IMR-90 (cell line): ENCODE data around the gene AZIN2. TPM values are rescaled to one million over a fixed set of nuclear protein-coding genes. Genes with fewer than 3 reads are reported as not detected.

Experiments used
- ATAC-seq: fragments of 200-7000 bp; cut with Tn5 transposase; 2 replicates; pipeline ENCODE4 v1.9.1; 2020; ENCODE audit warnings: low read depth, mild to moderate bottlenecking, moderate library complexity
- BruUV-seq: library from RNA; stranded (reverse); fragments of 400-500 nt; replicated peaks from 2 replicates; lab custom pipeline; 2021; lab: Mats Ljungman, UMichigan
- CTCF ChIA-PET: fragments of 300-600 bp; formaldehyde crosslinking; extraction: SDS; loops from one replicate; lab custom pipeline; 2021; ENCODE audit warnings: antibody characterized with exemption; lab: Yijun Ruan, JAX
- POLR2A ChIA-PET: fragments of 300-600 bp; sonication (Branson Sonifier 250); formaldehyde crosslinking; loops from one replicate; lab custom pipeline; 2022; ENCODE audit warnings: antibody characterized with exemption; ENCODE audit not compliant: unreplicated experiment; lab: Charles Lee
- DNase-seq: peaks from one replicate; pipeline ENCODE4 v3.0.0; 2013
- H2AFZ ChIP-seq: replicated peaks from 2 replicates; pipeline ENCODE3; 2013; ENCODE audit warnings: low read length, mild to moderate bottlenecking; ENCODE audit not compliant: poor library complexity
- H2AK5ac ChIP-seq: 2 replicates; pipeline ENCODE4 v1.6.1; 2013; ENCODE audit warnings: low read depth, low read length, inconsistent platforms
- H2AK9ac ChIP-seq: replicated peaks from 2 replicates; pipeline ENCODE3; 2013; ENCODE audit warnings: mild to moderate bottlenecking, low read depth, low read length, moderate library complexity; ENCODE audit not compliant: poor library complexity
- H2BK120ac ChIP-seq: 2 replicates; pipeline ENCODE4 v1.6.1; 2013; ENCODE audit warnings: low read depth, low read length, inconsistent platforms
- H2BK15ac ChIP-seq: 3 replicates; pipeline ENCODE4 v1.6.1; 2013; ENCODE audit warnings: low read depth, low read length, inconsistent platforms
- H2BK20ac ChIP-seq: 2 replicates; pipeline ENCODE4 v1.6.1; 2013; ENCODE audit warnings: low read depth, mild to moderate bottlenecking, inconsistent platforms, low read length, moderate library complexity
- H2BK5ac ChIP-seq: 2 replicates; pipeline ENCODE4 v1.6.1; 2013; ENCODE audit warnings: mild to moderate bottlenecking, low read depth, low read length, inconsistent platforms; ENCODE audit not compliant: poor library complexity, severe bottlenecking
- H3K14ac ChIP-seq: replicated peaks from 2 replicates; pipeline ENCODE4 v1.6.1; 2013; ENCODE audit warnings: low read depth, low read length, inconsistent platforms
- H3K18ac ChIP-seq: 2 replicates; pipeline ENCODE4 v1.6.1; 2013; ENCODE audit warnings: low read depth, low read length, control low read depth
- H3K23ac ChIP-seq: 2 replicates; pipeline ENCODE4 v1.6.1; 2013; ENCODE audit warnings: low read depth, low read length, inconsistent platforms
- H3K27ac ChIP-seq: 2 replicates; pipeline ENCODE4 v1.5.1; 2013; ENCODE audit warnings: mild to moderate bottlenecking, control low read depth, low read length; ENCODE audit not compliant: insufficient read depth
- H3K27me3 ChIP-seq: 2 replicates; pipeline ENCODE4 v1.6.1; 2013; ENCODE audit warnings: low read length; ENCODE audit not compliant: control insufficient read depth, insufficient read depth
- H3K36me3 ChIP-seq: 2 replicates; pipeline ENCODE4 v1.6.1; 2013; ENCODE audit warnings: low read length, mixed read lengths; ENCODE audit not compliant: control insufficient read depth, insufficient read depth
- H3K4ac ChIP-seq: 2 replicates; pipeline ENCODE4 v1.6.1; 2013; ENCODE audit warnings: low read depth, low read length, inconsistent platforms
- H3K4me1 ChIP-seq: 2 replicates; pipeline ENCODE4 v1.6.1; 2013; ENCODE audit warnings: low read length, mixed read lengths; ENCODE audit not compliant: control insufficient read depth, insufficient read depth
- H3K4me2 ChIP-seq: 2 replicates; pipeline ENCODE4 v1.6.1; 2013; ENCODE audit warnings: low read depth, mild to moderate bottlenecking, control low read depth, low read length, moderate library complexity
- H3K4me3 ChIP-seq: 2 replicates; pipeline ENCODE4 v1.5.1; 2013; ENCODE audit warnings: low read depth, mild to moderate bottlenecking, control low read depth, low read length, moderate library complexity; ENCODE audit not compliant: insufficient read depth
- H3K56ac ChIP-seq: 2 replicates; pipeline ENCODE4 v1.6.1; 2013; ENCODE audit warnings: low read length, inconsistent platforms; ENCODE audit not compliant: insufficient read depth; ENCODE audit errors: extremely low read depth
- H3K79me1 ChIP-seq, 2 experiments: 2 replicates each; pipeline ENCODE4 v1.6.1; 2013; ENCODE audit warnings: low read length in 2 of 2, inconsistent platforms in 1 of 2, low read depth in 1 of 2
- H3K9ac ChIP-seq: 2 replicates; pipeline ENCODE4 v1.6.1; 2013; ENCODE audit warnings: low read depth, low read length, control low read depth
- H3K9me1 ChIP-seq: 2 replicates; pipeline ENCODE4 v1.6.1; 2013; ENCODE audit warnings: low read length, inconsistent platforms; ENCODE audit not compliant: insufficient read depth
- H3K9me3 ChIP-seq: 2 replicates; pipeline ENCODE4 v1.6.1; 2013; ENCODE audit warnings: low read length; ENCODE audit not compliant: control insufficient read depth, insufficient read depth
- H4K20me1 ChIP-seq: 2 replicates; pipeline ENCODE4 v1.6.1; 2013; ENCODE audit warnings: low read length, inconsistent platforms; ENCODE audit not compliant: insufficient read depth
- H4K5ac ChIP-seq: 2 replicates; pipeline ENCODE4 v1.6.1; 2013; ENCODE audit warnings: mild to moderate bottlenecking, low read depth, low read length, control low read depth
- H4K8ac ChIP-seq, 2 experiments: 2 replicates each; pipeline ENCODE4 v1.6.1; 2013; ENCODE audit warnings: low read depth in 2 of 2, low read length in 2 of 2, control low read depth in 1 of 2, inconsistent platforms in 1 of 2
- H4K91ac ChIP-seq: 2 replicates; pipeline ENCODE4 v1.6.1; 2013; ENCODE audit warnings: low read depth, low read length, inconsistent platforms; ENCODE audit not compliant: insufficient read depth
- BHLHE40 ChIP-seq: fragments of 150-350 bp; IDR thresholded peaks from 2 replicates; pipeline ENCODE4 v1.6.1; 2016; ENCODE audit warnings: mild to moderate bottlenecking, low read depth, low read length
- CEBPB ChIP-seq: IDR thresholded peaks from 2 replicates; pipeline ENCODE4 v1.6.1; 2012; ENCODE audit warnings: low read depth, low read length, improper control_type of control experiment
- FOS ChIP-seq: fragments of 150-350 bp; IDR thresholded peaks from 2 replicates; pipeline ENCODE4 v1.6.1; 2016; ENCODE audit warnings: low read depth, low read length
- RAD21 ChIP-seq: IDR thresholded peaks from 2 replicates; pipeline ENCODE4 v1.6.1; 2012; ENCODE audit warnings: low read length, improper control_type of control experiment
- RCOR1 ChIP-seq: IDR thresholded peaks from 2 replicates; pipeline ENCODE4 v1.6.1; 2012; ENCODE audit warnings: mild to moderate bottlenecking, low read length, improper control_type of control experiment; ENCODE audit not compliant: insufficient replicate concordance
- SMC3 ChIP-seq: fragments of 150-350 bp; IDR thresholded peaks from 2 replicates; pipeline ENCODE4 v1.6.1; 2016; ENCODE audit warnings: low read depth, mild to moderate bottlenecking, antibody characterized with exemption, low read length, moderate library complexity
- WGBS, 2 experiments: methylation state at CpG; one replicate each; pipeline versions ENCODE4 v1.1.5 to v1.1.7; 2013; ENCODE audit warnings: missing lambda C conversion rate in 2 of 2; ENCODE audit not compliant: insufficient read length in 1 of 2; ENCODE audit errors: extremely low coverage in 2 of 2; 5-methylcytosine and 5-hydroxymethylcytosine counted together
- dilution Hi-C: fragments of 300-500 bp; cut with HindIII; formaldehyde crosslinking; loops from one replicate; pipeline ENCODE4 v1.14.3; 2018; ENCODE audit warnings: low sequenced_read_pairs; ENCODE audit not compliant: unreplicated experiment
- in situ Hi-C: fragments of 300-500 bp; cut with MboI; formaldehyde crosslinking; loops from 3 replicates; pipeline ENCODE4 v1.14.3; 2019; ENCODE audit warnings: low sequenced_read_pairs, inconsistent platforms, mixed read lengths
- intact Hi-C: fragments of 100-400 bp; cut with micrococcal nuclease; formaldehyde crosslinking; loops from 2 replicates; pipeline ENCODE4 v1.10.0; 2022
- polyA plus RNA-seq, 3 experiments: library from polyadenylated mRNA; depleted of rRNA; stranded (reverse); fragments of >200 nt; gene quantifications; 2 replicates each; pipeline ENCODE4 v1.2.3, GENCODE V29; 2012; ENCODE audit warnings: low replicate concordance in 1 of 3
- total RNA-seq: library from RNA; depleted of rRNA; stranded (reverse); fragments of >200 nt; gene quantifications from 2 replicates; pipeline ENCODE4 v1.2.3, GENCODE V29; 2012
- TF ChIP-seq, protein P1 (sequence below): conservative IDR thresholded peaks from 2 replicates; pipeline ENCODE4 v1.5.1; 2012; ENCODE audit warnings: mild to moderate bottlenecking, low read depth, low read length, improper control_type of control experiment
- TF ChIP-seq, protein P2 (sequence below): fragments of 150-350 bp; IDR thresholded peaks from 2 replicates; pipeline ENCODE4 v1.6.1; 2017; ENCODE audit warnings: mild to moderate bottlenecking, antibody characterized with exemption, low read length, low read depth

Gene AZIN2
- total and polyA plus RNA-seq, 2 of the 4 experiments (the other 2 are of a cell fraction), result 4.7 to 8.9 TPM

DNA sequence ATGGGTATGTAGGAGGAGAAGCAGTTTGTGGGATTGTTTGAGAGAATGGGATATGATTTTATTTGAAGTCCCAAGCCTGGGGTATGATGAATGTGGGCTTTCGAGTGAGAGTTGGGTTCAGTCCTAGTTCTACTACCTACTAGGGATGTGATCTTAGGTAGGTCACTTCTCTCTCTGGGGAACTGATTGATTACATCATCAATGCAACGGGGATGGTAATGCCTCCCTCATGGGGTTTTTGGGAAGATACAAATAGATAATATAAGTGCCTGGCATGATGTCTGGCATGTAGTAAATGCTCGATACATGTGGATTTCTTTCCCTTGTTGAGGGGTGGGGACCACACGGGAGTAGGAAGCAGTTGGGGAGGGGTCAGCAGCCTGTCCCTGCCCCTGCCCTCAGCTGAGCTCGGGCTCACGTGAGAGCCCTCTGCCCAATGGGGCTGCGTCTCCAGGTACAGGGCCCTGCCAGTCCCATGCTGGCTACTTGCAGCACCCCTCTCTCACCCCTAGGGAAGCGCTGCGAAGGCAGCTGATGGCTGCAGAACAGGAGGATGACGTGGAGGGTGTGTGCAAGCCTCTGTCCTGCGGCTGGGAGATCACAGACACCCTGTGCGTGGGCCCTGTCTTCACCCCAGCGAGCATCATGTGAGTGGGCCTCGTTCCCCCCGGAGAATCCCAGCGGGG, 38.7 kb downstream of the AZIN2 start:
- Histone ChIP-seq H3K9me3 (no peaks in the 10 kb centered on the region), H2AFZ (peak overlapping the region; percentile 29), H2BK20ac (no peak overlapping the region), H4K5ac (no peak overlapping the region), H2AK9ac (peak overlapping the region; percentile 8), H3K36me3 (no peaks in the 10 kb centered on the region), H3K9me1 (no peaks in the 10 kb centered on the region; the same call in 1 of the 2 replicates), H3K56ac (no peak overlapping the region), H4K20me1 (no peaks in the 10 kb centered on the region), H3K27ac (no peak overlapping the region), H2BK5ac (no peak overlapping the region), H3K4me3 (no peak overlapping the region), H3K4me2 (no peak overlapping the region), H3K18ac (no peak overlapping the region), H3K4me1 (peaks cover 3% of the 10 kb centered on the region; the same call in 1 of the 2 replicates), H3K27me3 (no peaks in the 10 kb centered on the region), H3K9ac (no peak overlapping the region), H2BK120ac (no peak overlapping the region), H4K91ac (no peak overlapping the region), H3K14ac (no peak overlapping the region), H3K23ac (no peak overlapping the region), H3K4ac (no peak overlapping the region), H2BK15ac (no peak overlapping the region), H3K79me1 (no peaks in the 10 kb centered on the region), H2AK5ac (peak overlapping the region; percentile 24; the same call in 1 of the 2 replicates), H4K8ac (no peak overlapping the region)
- DNase-seq (peak; percentile 46), ATAC-seq (peak; percentile 50; the same call in 1 of the 2 replicates)
- ChIA-PET POLR2A (no interaction called here), CTCF (no interaction called here)
- intact Hi-C loops (no loop called here), dilution Hi-C loops (no loop called here), in situ Hi-C loops (no loop called here)
- TF ChIP-seq RCOR1, result no peak
- TF ChIP-seq SMC3, result no peak
- TF ChIP-seq CEBPB, result 0 out of 2 replicates have a peak, but pooled peaks have one; percentile 22
- TF ChIP-seq RAD21, result peak; percentile 22; the same call in 1 of the 2 replicates
- TF ChIP-seq FOS, result no peak
- no peak for TF ChIP-seq BHLHE40
- TF ChIP-seq, protein P1, sequence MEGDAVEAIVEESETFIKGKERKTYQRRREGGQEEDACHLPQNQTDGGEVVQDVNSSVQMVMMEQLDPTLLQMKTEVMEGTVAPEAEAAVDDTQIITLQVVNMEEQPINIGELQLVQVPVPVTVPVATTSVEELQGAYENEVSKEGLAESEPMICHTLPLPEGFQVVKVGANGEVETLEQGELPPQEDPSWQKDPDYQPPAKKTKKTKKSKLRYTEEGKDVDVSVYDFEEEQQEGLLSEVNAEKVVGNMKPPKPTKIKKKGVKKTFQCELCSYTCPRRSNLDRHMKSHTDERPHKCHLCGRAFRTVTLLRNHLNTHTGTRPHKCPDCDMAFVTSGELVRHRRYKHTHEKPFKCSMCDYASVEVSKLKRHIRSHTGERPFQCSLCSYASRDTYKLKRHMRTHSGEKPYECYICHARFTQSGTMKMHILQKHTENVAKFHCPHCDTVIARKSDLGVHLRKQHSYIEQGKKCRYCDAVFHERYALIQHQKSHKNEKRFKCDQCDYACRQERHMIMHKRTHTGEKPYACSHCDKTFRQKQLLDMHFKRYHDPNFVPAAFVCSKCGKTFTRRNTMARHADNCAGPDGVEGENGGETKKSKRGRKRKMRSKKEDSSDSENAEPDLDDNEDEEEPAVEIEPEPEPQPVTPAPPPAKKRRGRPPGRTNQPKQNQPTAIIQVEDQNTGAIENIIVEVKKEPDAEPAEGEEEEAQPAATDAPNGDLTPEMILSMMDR, result peak; percentile 22; the same call in 1 of the 2 replicates
- TF ChIP-seq, protein P2, sequence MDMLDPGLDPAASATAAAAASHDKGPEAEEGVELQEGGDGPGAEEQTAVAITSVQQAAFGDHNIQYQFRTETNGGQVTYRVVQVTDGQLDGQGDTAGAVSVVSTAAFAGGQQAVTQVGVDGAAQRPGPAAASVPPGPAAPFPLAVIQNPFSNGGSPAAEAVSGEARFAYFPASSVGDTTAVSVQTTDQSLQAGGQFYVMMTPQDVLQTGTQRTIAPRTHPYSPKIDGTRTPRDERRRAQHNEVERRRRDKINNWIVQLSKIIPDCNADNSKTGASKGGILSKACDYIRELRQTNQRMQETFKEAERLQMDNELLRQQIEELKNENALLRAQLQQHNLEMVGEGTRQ, result no peak
- WGBS, 2 experiments, result 60% methylated on average over 1 of the region's 16 CpGs; no CpG with 5 or more reads in 1 of the 2 experiments
- BruUV-seq, result no TSS peak
